HepG2 (cell line): ENCODE data around the gene SH3GL1. TPM values are rescaled to one million over a fixed set of nuclear protein-coding genes. Genes with fewer than 3 reads are reported as not detected.
A peak's percentile ranks its signal among the peaks of the same experiment; 100 is the strongest.

Source experiments
- ATAC-seq: fragments of 200-7000 bp; cut with Tn5 transposase; 3 replicates; pipeline ENCODE4 v1.9.1; 2020; ENCODE audit warnings: mild to moderate bottlenecking, moderate library complexity
- BruUV-seq: library from RNA; stranded (reverse); fragments of 400-500 nt; replicated peaks from 2 replicates; lab custom pipeline; 2021; lab: Mats Ljungman, UMichigan
- CTCF ChIA-PET: fragments of 300-600 bp; formaldehyde crosslinking; extraction: SDS; loops from one replicate; lab custom pipeline; 2021; ENCODE audit warnings: low total read pairs, inconsistent platforms, low intra/inter-chr PET ratio; lab: Yijun Ruan, JAX
- POLR2A ChIA-PET: fragments of 350-600 bp; sonication (Branson Sonifier 250); formaldehyde crosslinking; loops from one replicate; lab custom pipeline; 2020; ENCODE audit warnings: antibody characterized with exemption, inconsistent platforms; lab: Yijun Ruan, JAX
- DNase-seq: peaks from one replicate; pipeline ENCODE4 v3.0.0-alpha.2; 2015; ENCODE audit warnings: low spot score
- FAIRE-seq: peaks from 3 replicates; lab custom pipeline; 2011; peaks lifted over from hg19 to GRCh38; lab: Jason Lieb, UNC
- H2AFZ ChIP-seq: one replicate; pipeline ENCODE4 v1.6.1; 2011; ENCODE audit warnings: low read length, inconsistent platforms
- H3K27ac ChIP-seq: fragments of 300-600 bp; 3 replicates; pipeline ENCODE4 v1.8.0; 2011; ENCODE audit warnings: mixed run types, mild to moderate bottlenecking, mixed read lengths, low read length, inconsistent platforms; ENCODE audit not compliant: insufficient read depth; ENCODE audit errors: extremely low read length
- H3K27me3 ChIP-seq, 2 experiments: fragments of 200-600 bp in 1 of 2; 2 replicates in 1 of 2; 3 replicates in 1 of 2; pipeline versions ENCODE4 v1.6.0 to v1.8.0; 2011; ENCODE audit warnings: low read length in 2 of 2, mild to moderate bottlenecking in 2 of 2, moderate library complexity in 2 of 2, inconsistent platforms in 1 of 2; ENCODE audit not compliant: insufficient read depth in 2 of 2, control insufficient read depth in 1 of 2
- H3K36me3 ChIP-seq, 2 experiments: fragments of 200-600 bp in 1 of 2; replicated peaks in 1 of 2; 2 replicates in 1 of 2; 3 replicates in 1 of 2; pipeline versions ENCODE4 v1.5.1 to v1.8.0; 2011; ENCODE audit warnings: low read length in 2 of 2, inconsistent platforms in 1 of 2; ENCODE audit not compliant: insufficient read depth in 2 of 2, control insufficient read depth in 1 of 2
- H3K4me1 ChIP-seq: 2 replicates; pipeline ENCODE4 v1.5.1; 2012; ENCODE audit warnings: low read length, inconsistent platforms; ENCODE audit not compliant: insufficient read depth
- H3K4me2 ChIP-seq: 2 replicates; pipeline ENCODE4 v1.6.0; 2011; ENCODE audit warnings: low read depth, low read length, inconsistent platforms
- H3K4me3 ChIP-seq, 3 experiments: fragments of 200-600 bp in 1 of 3; sonication (generic), shearing (Covaris generic) in 1 of 3; replicated peaks in 1 of 3; 2 replicates each; pipeline ENCODE4 v1.5.1; 2011 to 2016; ENCODE audit warnings: low read length in 3 of 3, inconsistent platforms in 2 of 3, low read depth in 2 of 3, mild to moderate bottlenecking in 2 of 3, control low read depth in 1 of 3, mixed read lengths in 1 of 3; ENCODE audit not compliant: insufficient read depth in 1 of 3
- H3K79me2 ChIP-seq: one replicate; pipeline ENCODE4 v1.6.1; 2011; ENCODE audit warnings: low read length, inconsistent platforms; ENCODE audit not compliant: insufficient read depth
- H3K9ac ChIP-seq: 2 replicates; pipeline ENCODE4 v1.6.0; 2011; ENCODE audit warnings: mild to moderate bottlenecking, low read depth, low read length, inconsistent platforms; ENCODE audit not compliant: insufficient read depth
- H3K9me3 ChIP-seq: 2 replicates; pipeline ENCODE4 v1.5.1; 2012; ENCODE audit warnings: mild to moderate bottlenecking, low read length
- H4K20me1 ChIP-seq: 2 replicates; pipeline ENCODE4 v1.6.0; 2011; ENCODE audit warnings: inconsistent platforms, mild to moderate bottlenecking, low read length, moderate library complexity; ENCODE audit not compliant: insufficient read depth
- ADNP ChIP-seq: sonication (generic); formaldehyde crosslinking; IDR thresholded peaks from 2 replicates; pipeline ENCODE4 v1.4.0; 2020; ENCODE audit warnings: missing genetic modification reagents
- AGO2 ChIP-seq: fragments of 200-400 bp; formaldehyde crosslinking; optimal IDR thresholded peaks from 2 replicates; pipeline ENCODE3; 2017; ENCODE audit warnings: mild to moderate bottlenecking, low read depth, low read length, moderate library complexity
- HNF4A ChIP-seq: sonication (generic); formaldehyde crosslinking; IDR thresholded peaks from 2 replicates; pipeline ENCODE4 v1.4.0; 2020; ENCODE audit warnings: missing genetic modification reagents
- IRX3 ChIP-seq: sonication (generic); formaldehyde crosslinking; IDR thresholded peaks from 2 replicates; pipeline ENCODE4 v1.8.1; 2023; ENCODE audit warnings: mild to moderate bottlenecking, low read depth, missing genetic modification reagents, borderline replicate concordance
- MIER3 ChIP-seq: IDR thresholded peaks from 2 replicates; pipeline ENCODE4 v1.6.1; 2016; ENCODE audit warnings: missing compliant biosample characterization, borderline replicate concordance
- PHF21A ChIP-seq: sonication (generic); formaldehyde crosslinking; IDR thresholded peaks from 2 replicates; pipeline ENCODE4 v1.5.0; 2020; ENCODE audit warnings: mild to moderate bottlenecking, missing genetic modification reagents
- POLR2G ChIP-seq: fragments of 200-400 bp; formaldehyde crosslinking; IDR thresholded peaks from 2 replicates; pipeline ENCODE4 v1.6.1; 2018; ENCODE audit warnings: mild to moderate bottlenecking, low read depth, low read length, moderate library complexity
- PRPF4 ChIP-seq: fragments of 200-400 bp; formaldehyde crosslinking; IDR thresholded peaks from 2 replicates; pipeline ENCODE4 v1.6.1; 2016; ENCODE audit warnings: low read length, low read depth; ENCODE audit not compliant: poor library complexity, severe bottlenecking
- RBM22 ChIP-seq: fragments of 200-400 bp; formaldehyde crosslinking; optimal IDR thresholded peaks from 2 replicates; pipeline ENCODE3; 2017; ENCODE audit warnings: mild to moderate bottlenecking, low read length, moderate library complexity
- TBX2 ChIP-seq: sonication (generic); formaldehyde crosslinking; IDR thresholded peaks from 2 replicates; pipeline ENCODE4 v1.5.0; 2020; ENCODE audit warnings: missing genetic modification reagents, mild to moderate bottlenecking, borderline replicate concordance
- TCF12 ChIP-seq, 2 experiments: fragments of 450-650 bp in 1 of 2; sonication (generic) in 1 of 2; formaldehyde crosslinking in 1 of 2; IDR thresholded peaks; 2 replicates each; pipeline versions ENCODE4 v1.6.1 to v1.8.0; 2017 to 2022; ENCODE audit warnings: antibody characterized with exemption in 1 of 2, mild to moderate bottlenecking in 1 of 2, missing genetic modification reagents in 1 of 2, moderate library complexity in 1 of 2
- ZFP37 ChIP-seq: sonication (generic); formaldehyde crosslinking; IDR thresholded peaks from 2 replicates; pipeline ENCODE4 v1.4.0; 2020; ENCODE audit warnings: missing genetic modification reagents, borderline replicate concordance
- ZNF160 ChIP-seq: sonication (generic); formaldehyde crosslinking; IDR thresholded peaks from 2 replicates; pipeline ENCODE4 v1.8.0; 2022; ENCODE audit warnings: mild to moderate bottlenecking, inconsistent platforms, missing genetic modification reagents
- ZNF343 ChIP-seq: sonication (generic); formaldehyde crosslinking; IDR thresholded peaks from 2 replicates; pipeline ENCODE4 v1.4.0; 2020; ENCODE audit warnings: mild to moderate bottlenecking, missing genetic modification reagents
- ZNF629 ChIP-seq: sonication (generic); formaldehyde crosslinking; conservative IDR thresholded peaks from 2 replicates; pipeline ENCODE4 v1.5.0; 2020; ENCODE audit warnings: missing genetic modification reagents
- ZNF816 ChIP-seq: sonication (generic); formaldehyde crosslinking; IDR thresholded peaks from 2 replicates; pipeline ENCODE4 v1.8.0; 2022; ENCODE audit warnings: missing genetic modification reagents, mild to moderate bottlenecking, borderline replicate concordance
- WGBS: methylation state at CpG from one replicate; pipeline ENCODE4 v1.1.6; 2017; ENCODE audit warnings: low lambda C conversion rate; 5-methylcytosine and 5-hydroxymethylcytosine counted together
- in situ Hi-C: cut with HindIII; loops from 2 replicates; pipeline ENCODE4 v1.10.0; 2017; ENCODE audit warnings: low pct_unique_long_range_greater_than_20kb; ENCODE audit not compliant: extremely low pct_ligation_motif_present
- intact Hi-C: fragments of 100-400 bp; cut with micrococcal nuclease; formaldehyde crosslinking; loops from one replicate; pipeline ENCODE4 v1.10.0; 2022; ENCODE audit not compliant: unreplicated experiment
- polyA plus RNA-seq, 8 experiments: library from polyadenylated mRNA; depleted of rRNA in 3 of 8; stranded (reverse) in 7 of 8; unstranded in 1 of 8; fragments of >200 nt; fragmentation: Illumina TruSeq in 4 of 8; extraction: Trizol in 4 of 8; gene quantifications; 2 replicates each; pipeline versions ENCODE4 v1.2.1 to v1.2.3, GENCODE V29; 2011 to 2016; ENCODE audit warnings: low read depth in 4 of 8, missing spikeins in 1 of 8, mixed read lengths in 1 of 8; ENCODE audit not compliant: insufficient read depth in 1 of 8
- total RNA-seq, 5 experiments: library from RNA; depleted of rRNA; stranded (reverse); fragments of >200 nt; fragmentation: Illumina TruSeq; extraction: Trizol; gene quantifications; 2 replicates each; pipeline ENCODE4 v1.2.3, GENCODE V29; 2016; ENCODE audit warnings: low read depth in 1 of 5
- TF ChIP-seq, protein P1 (sequence below): sonication (generic); IDR thresholded peaks from 2 replicates; pipeline ENCODE4 v1.6.1; 2016; ENCODE audit warnings: low read depth, borderline replicate concordance
- TF ChIP-seq, protein P2 (sequence below): sonication (generic); formaldehyde crosslinking; IDR thresholded peaks from 2 replicates; pipeline ENCODE4 v1.8.1; 2023; ENCODE audit warnings: missing genetic modification reagents, mild to moderate bottlenecking, borderline replicate concordance

The SH3GL1 gene
- total and polyA plus RNA-seq, 2 of the 13 experiments (the other 11 are each of a cell fraction or from before 2014, with no cell fraction given), result 33.0 to 45.1 TPM

DNA sequence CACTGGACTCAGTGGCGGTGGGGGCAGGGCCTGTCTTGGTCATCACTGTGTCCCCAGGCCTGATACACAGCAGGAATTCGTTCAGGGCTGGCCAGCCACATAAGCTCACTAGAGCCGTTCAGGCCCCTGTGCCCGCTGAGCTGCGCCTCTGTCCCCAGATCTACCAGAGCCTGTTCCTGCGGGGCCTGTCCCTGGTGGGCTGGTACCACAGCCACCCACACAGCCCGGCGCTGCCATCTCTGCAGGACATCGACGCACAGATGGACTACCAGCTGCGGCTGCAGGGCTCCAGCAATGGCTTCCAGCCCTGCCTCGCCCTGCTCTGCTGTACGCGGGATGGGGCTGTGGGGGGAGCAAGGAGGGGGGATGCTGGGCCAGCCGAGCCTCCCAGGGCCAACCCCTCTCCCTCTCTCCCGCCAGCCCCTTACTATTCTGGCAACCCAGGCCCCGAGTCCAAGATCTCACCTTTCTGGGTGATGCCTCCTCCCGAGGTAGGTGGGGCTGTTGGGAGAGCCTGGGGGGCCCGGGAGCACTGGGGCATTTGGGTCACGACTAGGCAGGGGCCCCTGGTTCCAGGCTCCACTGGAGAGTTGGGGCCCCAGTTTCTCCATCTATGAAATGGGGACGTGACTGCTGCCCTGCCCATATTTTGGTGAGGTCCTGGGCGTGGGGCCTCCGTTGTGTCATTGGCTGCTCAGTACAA is 43.1 kb downstream of the SH3GL1 start:
- ATAC-seq (no peak), FAIRE-seq (no peak), DNase-seq (no peak)
- no TSS peak for BruUV-seq
- in situ Hi-C loops, result no loop called here
- H3K4me1 ChIP-seq, result no peaks in the 10 kb centered on the region
- H3K4me2 ChIP-seq, result no peak overlapping the region
- no peak overlapping the region for H3K27ac ChIP-seq
- H3K27me3 ChIP-seq, result no peaks in the 10 kb centered on the region
- H4K20me1 ChIP-seq, result no peaks in the 10 kb centered on the region
- H3K36me3 ChIP-seq, result peaks cover 8 to 27% of the 10 kb centered on the region in 2 experiments; a peak in 3 of 5 replicates
- no peaks in the 10 kb centered on the region for H3K9me3 ChIP-seq
- TF ChIP-seq RBM22 (peak; percentile 63), ZNF343 (CRISPR knock-in tag) (no peak), AGO2 (peak; percentile 90), POLR2G (peak; percentile 17; the same call in 1 of the 2 replicates), ZNF629 (CRISPR knock-in tag) (peak; percentile 54; the same call in 1 of the 2 replicates), HNF4A (CRISPR knock-in tag) (no peak)
- TF ChIP-seq, all 625 proteins: peak for 4
- CTCF ChIA-PET, result no interaction called here
- Histone ChIP-seq H3K79me2 (no peaks in the 10 kb centered on the region), H2AFZ (no peak overlapping the region), H3K4me3 (no peak overlapping the region), H3K9ac (no peak overlapping the region)
- intact Hi-C loops, result no loop called here
- whole genome bisulfite sequencing, result 100% methylated on average over 5 of the region's 23 CpGs
- POLR2A ChIA-PET, result interaction anchor here (3.2 kb wide), 1 partner anchor 18 kb away, joined by 11 read pairs; no protein-coding TSS in a partner anchor

- H3K79me2 ChIP-seq, result no peaks in the 10 kb centered on the region
- no peaks in the 10 kb centered on the region for H3K9me3 ChIP-seq
- FAIRE-seq (no peak), DNase-seq (no peak), ATAC-seq (no peak)
- H3K27ac ChIP-seq, result no peak overlapping the region
- intact Hi-C loops (no loop called here), in situ Hi-C loops (loop anchor here (5.0 kb wide), 1 partner anchor 88 kb away; no protein-coding TSS in a partner anchor)
- 94% methylated on average over 13 of the region's 17 CpGs for WGBS
- H2AFZ ChIP-seq, result no peak overlapping the region
- H4K20me1 ChIP-seq, result no peaks in the 10 kb centered on the region
- no peak overlapping the region for H3K4me3 ChIP-seq
- H3K4me1 ChIP-seq, result no peaks in the 10 kb centered on the region
- POLR2A ChIA-PET, result interaction anchor here (1.5 kb wide), 1 partner anchor 21 kb away, joined by 3 read pairs; no protein-coding TSS in a partner anchor
- H3K9ac ChIP-seq, result no peak overlapping the region
- H3K36me3 ChIP-seq, result peaks cover 4 to 11% of the 10 kb centered on the region in 2 experiments; a peak in 3 of 5 replicates
- H3K4me2 ChIP-seq, result no peak overlapping the region
- CTCF ChIA-PET, result no interaction called here
- H3K27me3 ChIP-seq, result no peaks in the 10 kb centered on the region
- no TSS peak for BruUV-seq
- TF ChIP-seq, protein P1, sequence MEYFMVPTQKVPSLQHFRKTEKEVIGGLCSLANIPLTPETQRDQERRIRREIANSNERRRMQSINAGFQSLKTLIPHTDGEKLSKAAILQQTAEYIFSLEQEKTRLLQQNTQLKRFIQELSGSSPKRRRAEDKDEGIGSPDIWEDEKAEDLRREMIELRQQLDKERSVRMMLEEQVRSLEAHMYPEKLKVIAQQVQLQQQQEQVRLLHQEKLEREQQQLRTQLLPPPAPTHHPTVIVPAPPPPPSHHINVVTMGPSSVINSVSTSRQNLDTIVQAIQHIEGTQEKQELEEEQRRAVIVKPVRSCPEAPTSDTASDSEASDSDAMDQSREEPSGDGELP, result no peak
- TF ChIP-seq PHF21A (CRISPR knock-in tag) (no peak), IRX3 (CRISPR knock-in tag) (no peak), ZNF160 (CRISPR knock-in tag) (no peak), ZNF816 (CRISPR knock-in tag) (no peak), MIER3 (CRISPR knock-in tag) (no peak), ADNP (CRISPR knock-in tag) (no peak), ZFP37 (no peak), PRPF4 (no peak), TCF12 (IDR thresholded peaks at IDR 0.05) (no peak), TCF12 (CRISPR knock-in tag; IDR thresholded peaks at IDR 0.05) (no peak), TBX2 (no peak)
- TF ChIP-seq, protein P2, sequence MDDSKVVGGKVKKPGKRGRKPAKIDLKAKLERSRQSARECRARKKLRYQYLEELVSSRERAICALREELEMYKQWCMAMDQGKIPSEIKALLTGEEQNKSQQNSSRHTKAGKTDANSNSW (CRISPR knock-in tag), result no peak
These were observed 45.5 kb downstream of the SH3GL1 start for GRCh38 chr19:4354897-4355296.
